Mammary epithelial cell (primary cell): ENCODE data around the gene MMP24.

Source experiments
- EZH2 ChIP-seq: IDR thresholded peaks from 2 replicates; pipeline ENCODE4 v1.6.1; 2012; ENCODE audit warnings: low read length, inconsistent platforms, borderline replicate concordance
- TF ChIP-seq, protein P1 (sequence below), 2 donors: IDR thresholded peaks in 1 of 2; conservative IDR thresholded peaks in 1 of 2; 2 replicates each; pipeline ENCODE4 v1.5.1; 2011 to 2012; ENCODE audit warnings: inconsistent platforms in 2 of 2, low read length in 2 of 2, mild to moderate bottlenecking in 2 of 2, control low read depth in 1 of 2, low read depth in 1 of 2; ENCODE audit not compliant: insufficient read depth in 1 of 2; ENCODE audit errors: extremely low read depth in 1 of 2

DNA sequence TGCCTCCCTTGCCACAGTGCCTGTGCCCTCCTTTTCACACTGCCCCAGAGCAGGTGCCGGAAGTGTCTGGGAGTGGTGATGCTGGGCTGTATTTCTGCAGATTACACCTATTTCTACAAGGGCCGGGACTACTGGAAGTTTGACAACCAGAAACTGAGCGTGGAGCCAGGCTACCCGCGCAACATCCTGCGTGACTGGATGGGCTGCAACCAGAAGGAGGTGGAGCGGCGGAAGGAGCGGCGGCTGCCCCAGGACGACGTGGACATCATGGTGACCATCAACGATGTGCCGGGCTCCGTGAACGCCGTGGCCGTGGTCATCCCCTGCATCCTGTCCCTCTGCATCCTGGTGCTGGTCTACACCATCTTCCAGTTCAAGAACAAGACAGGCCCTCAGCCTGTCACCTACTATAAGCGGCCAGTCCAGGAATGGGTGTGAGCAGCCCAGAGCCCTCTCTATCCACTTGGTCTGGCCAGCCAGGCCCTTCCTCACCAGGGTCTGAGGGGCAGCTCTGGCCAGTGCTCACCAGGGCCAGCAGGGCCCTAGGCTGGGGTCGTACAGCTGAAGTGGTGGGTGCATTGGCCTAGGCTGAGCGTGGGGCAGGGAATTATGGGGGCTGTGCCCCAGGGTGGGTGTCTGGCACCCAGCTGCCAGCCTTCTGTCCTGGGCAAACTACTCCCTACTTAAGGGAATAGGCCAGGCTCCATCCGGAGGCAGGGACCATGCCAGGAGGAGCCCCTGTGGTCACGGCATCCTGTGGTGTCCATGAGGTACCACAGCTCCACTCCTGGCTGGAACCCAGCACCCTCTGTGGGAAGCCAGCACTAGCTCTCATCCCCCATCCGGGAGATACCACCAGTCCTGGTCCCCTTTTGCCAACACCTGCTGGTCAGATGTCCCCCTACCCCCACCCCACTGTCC is 47.9 kb downstream of the MMP24 start:
- TF ChIP-seq, protein P1, sequence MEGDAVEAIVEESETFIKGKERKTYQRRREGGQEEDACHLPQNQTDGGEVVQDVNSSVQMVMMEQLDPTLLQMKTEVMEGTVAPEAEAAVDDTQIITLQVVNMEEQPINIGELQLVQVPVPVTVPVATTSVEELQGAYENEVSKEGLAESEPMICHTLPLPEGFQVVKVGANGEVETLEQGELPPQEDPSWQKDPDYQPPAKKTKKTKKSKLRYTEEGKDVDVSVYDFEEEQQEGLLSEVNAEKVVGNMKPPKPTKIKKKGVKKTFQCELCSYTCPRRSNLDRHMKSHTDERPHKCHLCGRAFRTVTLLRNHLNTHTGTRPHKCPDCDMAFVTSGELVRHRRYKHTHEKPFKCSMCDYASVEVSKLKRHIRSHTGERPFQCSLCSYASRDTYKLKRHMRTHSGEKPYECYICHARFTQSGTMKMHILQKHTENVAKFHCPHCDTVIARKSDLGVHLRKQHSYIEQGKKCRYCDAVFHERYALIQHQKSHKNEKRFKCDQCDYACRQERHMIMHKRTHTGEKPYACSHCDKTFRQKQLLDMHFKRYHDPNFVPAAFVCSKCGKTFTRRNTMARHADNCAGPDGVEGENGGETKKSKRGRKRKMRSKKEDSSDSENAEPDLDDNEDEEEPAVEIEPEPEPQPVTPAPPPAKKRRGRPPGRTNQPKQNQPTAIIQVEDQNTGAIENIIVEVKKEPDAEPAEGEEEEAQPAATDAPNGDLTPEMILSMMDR (conservative IDR thresholded peaks at IDR 0.05 in 1 of 2, IDR thresholded peaks at IDR 0.05 in 1 of 2; ENCODE audit: extremely low read depth in 1 of 2, insufficient read depth in 1 of 2, low read depth in 1 of 2, low read length in 2 of 2): no peak
- TF ChIP-seq EZH2: no peak
